GM19099 (cell line): Measurements from ENCODE around the gene TRAF2.

Experiments
- POLR2A ChIP-seq: IDR thresholded peaks from 3 replicates; pipeline ENCODE4 v1.6.1; 2011; ENCODE audit warnings: low read depth; ENCODE audit not compliant: insufficient read length; ENCODE audit errors: extremely low read depth

TRAF2 gene

DNA sequence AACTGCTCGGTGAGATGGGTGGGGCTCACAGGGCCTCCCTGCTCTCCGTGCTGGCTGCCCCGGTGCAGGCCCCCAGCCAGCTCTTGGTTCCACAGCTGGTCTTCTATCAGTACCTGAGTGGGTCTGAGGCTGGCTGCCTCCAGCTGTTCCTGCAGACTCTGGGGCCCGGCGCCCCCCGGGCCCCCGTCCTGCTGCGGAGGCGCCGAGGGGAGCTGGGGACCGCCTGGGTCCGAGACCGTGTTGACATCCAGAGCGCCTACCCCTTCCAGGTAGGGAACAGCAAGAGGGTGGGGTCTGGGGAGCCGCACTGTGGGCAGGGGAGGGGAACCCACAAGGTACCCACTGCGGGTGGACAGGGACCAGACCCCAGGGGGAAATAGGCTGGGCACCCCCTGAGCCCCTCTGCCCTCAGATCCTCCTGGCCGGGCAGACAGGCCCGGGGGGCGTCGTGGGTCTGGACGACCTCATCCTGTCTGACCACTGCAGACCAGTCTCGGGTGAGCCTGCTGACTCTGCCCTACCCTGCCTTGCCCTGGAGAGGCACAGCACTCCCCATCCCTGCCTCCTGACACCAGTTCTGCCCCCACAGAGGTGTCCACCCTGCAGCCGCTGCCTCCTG lies 31.4 kb upstream of the TRAF2 start:
- no peak for TF ChIP-seq POLR2A

DNA sequence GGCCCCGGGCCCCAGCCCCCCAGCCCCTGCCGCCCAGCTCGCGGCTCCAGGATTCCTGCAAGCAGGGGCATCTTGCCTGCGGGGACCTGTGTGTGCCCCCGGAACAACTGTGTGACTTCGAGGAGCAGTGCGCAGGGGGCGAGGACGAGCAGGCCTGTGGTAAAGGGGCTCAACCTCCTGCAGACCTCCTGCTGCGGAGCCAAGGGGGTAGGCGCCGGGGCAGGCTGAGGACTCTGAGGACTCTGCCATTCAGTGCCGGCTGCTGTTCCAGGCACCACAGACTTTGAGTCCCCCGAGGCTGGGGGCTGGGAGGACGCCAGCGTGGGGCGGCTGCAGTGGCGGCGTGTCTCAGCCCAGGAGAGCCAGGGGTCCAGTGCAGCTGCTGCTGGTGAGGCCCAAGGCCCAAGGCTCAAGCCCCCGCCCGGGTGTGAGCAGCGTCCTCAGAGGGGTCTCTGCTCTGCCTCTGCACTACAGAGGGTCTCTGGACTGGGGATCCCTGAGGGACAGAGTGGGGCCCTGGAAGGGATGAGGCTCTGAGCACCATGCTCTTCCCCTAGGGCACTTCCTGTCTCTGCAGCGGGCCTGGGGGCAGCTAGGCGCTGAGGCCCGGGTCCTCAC lies 30.7 kb upstream of the TRAF2 start:
- TF ChIP-seq POLR2A: no peak

DNA sequence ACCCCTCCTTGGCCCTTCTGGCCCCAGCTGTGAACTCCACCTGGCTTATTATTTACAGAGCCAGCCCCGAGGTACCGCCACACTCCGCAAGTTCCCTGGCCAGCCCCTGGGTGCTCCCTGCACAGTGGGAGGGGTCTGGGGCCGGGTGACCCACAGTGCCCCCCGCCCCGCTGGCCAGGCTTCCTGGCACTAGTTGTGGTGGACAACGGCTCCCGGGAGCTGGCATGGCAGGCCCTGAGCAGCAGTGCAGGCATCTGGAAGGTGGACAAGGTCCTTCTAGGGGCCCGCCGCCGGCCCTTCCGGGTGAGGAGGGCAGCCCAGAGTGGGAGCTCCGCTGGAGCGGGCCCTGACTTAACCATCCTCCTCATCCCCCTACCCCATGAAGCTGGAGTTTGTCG lies 30.2 kb upstream of the TRAF2 start:
- TF ChIP-seq POLR2A: no peak

DNA sequence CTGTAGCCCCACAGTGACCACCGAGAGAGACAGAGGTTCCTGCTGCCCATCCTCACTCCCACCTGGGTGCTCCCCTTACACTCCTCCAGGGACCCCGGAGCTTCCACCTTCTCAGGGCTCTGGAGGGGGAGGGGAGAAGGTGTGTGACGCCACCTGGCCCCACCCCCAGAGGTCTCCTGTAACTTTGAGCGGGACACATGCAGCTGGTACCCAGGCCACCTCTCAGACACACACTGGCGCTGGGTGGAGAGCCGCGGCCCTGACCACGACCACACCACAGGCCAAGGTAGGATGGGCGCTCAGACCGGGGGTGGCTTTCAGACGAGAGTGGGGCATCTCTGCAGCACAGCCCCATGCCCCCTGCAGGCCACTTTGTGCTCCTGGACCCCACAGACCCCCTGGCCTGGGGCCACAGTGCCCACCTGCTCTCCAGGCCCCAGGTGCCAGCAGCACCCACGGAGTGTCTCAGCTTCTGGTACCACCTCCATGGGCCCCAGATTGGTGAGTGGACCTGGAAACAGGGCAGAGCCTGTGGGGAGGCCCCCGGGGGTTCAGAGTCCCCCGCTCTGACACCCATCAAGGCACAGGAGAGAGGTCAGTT lies 29.7 kb upstream of the TRAF2 start:
- no peak for TF ChIP-seq POLR2A

DNA sequence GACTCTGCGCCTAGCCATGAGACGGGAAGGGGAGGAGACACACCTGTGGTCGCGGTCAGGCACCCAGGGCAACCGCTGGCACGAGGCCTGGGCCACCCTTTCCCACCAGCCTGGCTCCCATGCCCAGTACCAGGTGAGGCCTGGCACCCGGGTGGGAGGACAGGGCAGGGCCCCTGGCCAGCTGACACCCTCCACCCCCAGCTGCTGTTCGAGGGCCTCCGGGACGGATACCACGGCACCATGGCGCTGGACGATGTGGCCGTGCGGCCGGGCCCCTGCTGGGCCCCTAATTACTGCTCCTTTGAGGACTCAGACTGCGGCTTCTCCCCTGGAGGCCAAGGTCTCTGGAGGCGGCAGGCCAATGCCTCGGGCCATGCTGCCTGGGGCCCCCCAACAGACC lies 29.1 kb upstream of the TRAF2 start:
- TF ChIP-seq POLR2A: no peak

DNA sequence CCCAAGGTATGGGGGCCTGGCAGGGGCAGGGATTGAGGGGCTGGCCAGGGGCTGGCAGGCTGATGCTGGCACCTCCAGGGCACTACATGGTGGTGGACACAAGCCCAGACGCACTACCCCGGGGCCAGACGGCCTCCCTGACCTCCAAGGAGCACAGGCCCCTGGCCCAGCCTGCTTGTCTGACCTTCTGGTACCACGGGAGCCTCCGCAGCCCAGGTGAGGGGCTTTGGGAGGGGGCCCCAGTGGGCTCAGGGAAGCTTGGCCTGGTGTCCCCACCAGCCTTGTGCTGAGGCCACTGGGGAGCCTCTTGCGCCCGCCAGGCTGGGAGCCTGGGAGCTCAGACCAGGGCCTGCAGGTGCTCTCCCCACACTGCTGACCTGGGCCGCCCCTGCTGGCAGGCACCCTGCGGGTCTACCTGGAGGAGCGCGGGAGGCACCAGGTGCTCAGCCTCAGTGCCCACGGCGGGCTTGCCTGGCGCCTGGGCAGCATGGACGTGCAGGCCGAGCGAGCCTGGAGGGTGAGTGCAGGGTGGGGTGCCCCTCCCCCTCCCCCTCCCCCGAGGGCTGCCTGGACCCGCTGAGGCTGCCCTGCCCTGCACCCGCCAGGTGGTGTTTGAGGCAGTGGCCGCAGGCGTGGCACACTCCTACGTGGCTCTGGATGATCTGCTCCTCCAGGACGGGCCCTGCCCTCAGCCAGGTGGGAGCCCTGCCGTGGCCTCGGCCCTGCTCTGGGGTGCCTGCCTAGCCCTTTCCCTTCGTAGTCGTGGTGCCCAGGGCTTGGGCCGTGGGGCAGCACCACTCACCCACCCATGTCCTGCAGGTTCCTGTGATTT lies 28.5 kb upstream of the TRAF2 start:
- TF ChIP-seq POLR2A: no peak

DNA sequence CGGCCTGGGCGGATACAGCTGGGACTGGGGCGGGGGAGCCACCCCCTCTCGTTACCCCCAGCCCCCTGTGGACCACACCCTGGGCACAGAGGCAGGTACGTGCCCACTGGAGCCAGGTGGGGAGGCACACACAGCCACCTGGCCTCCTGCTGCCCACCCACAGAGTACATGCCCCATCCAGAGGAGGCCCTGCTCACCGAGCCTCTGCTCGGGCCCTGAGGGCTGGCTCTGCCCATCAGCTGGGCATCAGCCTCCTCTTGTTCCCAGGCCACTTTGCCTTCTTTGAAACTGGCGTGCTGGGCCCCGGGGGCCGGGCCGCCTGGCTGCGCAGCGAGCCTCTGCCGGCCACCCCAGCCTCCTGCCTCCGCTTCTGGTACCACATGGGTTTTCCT lies 27.9 kb upstream of the TRAF2 start:
- no peak for TF ChIP-seq POLR2A

DNA sequence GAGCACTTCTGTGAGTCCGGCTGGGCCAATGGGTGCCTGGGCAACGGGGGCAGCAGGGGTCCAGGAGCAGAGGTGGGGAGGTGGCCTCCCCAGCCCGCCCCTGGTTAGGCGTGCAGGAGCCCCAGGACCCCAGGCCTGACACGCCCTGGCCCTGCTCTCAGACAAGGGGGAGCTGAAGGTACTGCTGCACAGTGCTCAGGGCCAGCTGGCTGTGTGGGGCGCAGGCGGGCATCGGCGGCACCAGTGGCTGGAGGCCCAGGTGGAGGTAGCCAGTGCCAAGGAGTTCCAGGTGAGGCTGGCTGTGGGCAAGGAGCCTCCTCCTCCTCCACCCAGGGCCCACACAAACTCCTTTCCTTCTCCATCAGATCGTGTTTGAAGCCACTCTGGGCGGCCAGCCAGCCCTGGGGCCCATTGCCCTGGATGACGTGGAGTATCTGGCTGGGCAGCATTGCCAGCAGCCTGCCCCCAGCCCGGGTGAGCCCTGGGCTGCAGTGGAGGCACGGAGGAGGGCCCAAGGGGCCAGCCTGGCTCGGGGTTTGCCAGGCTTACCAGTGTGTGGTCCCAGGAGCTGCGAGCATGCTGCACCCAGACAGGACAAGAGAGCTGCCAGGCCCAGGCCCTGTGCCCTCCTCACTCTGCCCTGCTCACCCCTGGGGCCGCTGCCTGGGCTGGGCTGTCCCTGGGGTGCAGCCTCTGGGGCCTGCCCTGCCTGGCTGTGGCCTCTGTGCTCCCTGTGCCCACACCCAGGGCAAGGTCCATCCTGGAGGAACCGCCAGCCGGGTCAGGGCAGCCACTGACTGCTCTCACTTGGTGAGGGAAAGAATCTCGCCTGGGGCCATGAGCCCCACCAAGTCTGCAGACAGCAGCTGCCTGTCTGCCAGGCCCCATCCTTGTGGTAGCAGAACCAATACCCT lies 27.2 kb upstream of the TRAF2 start:
- TF ChIP-seq POLR2A: no peak

DNA sequence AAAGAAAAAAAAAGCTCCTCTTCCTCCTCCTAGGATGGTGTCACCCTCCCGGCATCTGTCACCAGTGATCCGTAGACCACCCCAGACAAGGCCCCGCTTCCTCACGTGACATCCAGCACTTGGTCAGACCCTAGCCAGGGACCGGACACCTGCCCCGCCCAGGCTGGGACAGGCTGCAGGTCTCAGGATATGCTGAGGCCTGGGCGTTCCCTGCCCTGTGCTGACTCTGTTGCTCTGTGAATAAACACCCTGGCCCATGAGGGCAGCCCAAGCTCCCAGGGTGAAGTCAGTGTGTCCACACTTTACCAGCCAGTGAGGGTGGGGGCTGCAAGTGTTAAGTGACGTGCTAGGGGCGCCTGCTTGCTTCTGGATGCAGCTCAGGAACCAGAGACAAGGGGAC lies 25.8 kb upstream of the TRAF2 start:
- no peak for TF ChIP-seq POLR2A

DNA sequence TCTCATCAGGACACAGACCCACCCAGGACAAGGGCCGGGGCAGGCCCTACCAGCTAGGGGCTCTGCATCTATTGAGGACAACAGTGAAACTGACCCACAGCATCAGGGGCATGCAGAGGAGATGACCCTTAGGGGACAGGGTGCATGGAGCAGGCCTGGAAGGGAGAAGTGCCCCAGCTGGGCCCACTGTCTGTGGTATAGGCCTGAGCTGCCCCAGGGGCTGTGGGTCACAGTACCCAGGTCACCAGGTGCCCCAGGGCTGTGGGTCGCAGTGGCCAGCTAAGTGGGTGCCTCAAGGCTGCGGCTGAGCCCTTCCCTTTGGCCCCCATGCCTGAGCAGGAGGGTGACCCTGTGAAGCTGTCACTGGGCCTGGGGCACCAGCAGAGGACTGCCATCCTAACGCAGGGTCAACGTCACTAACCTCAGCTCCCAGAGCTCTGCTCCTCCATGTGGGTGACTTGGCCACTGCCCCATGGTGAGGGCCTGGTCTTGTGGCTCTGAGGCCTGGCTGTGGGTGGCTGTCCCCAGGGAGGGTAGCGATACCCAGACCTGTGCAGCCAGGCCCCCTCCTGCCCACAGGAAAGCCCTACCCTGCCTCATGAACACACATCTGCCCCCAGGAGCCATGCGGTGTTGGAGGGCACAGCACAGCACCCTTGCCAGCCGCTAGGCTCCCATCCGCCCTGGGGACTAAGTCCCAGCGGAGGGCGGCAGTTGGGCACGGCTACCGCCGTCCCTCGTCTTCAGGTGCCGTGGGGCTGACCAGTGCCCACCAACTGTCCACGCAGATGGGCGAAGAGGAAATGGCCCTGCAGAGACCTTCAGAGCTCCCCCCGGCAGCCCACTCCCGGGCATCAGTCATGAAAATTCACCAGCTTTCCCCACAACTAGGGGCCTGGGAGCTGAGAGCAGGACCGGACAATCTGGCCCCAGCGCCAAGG lies 25.1 kb upstream of the TRAF2 start:
- TF ChIP-seq POLR2A: no peak

DNA sequence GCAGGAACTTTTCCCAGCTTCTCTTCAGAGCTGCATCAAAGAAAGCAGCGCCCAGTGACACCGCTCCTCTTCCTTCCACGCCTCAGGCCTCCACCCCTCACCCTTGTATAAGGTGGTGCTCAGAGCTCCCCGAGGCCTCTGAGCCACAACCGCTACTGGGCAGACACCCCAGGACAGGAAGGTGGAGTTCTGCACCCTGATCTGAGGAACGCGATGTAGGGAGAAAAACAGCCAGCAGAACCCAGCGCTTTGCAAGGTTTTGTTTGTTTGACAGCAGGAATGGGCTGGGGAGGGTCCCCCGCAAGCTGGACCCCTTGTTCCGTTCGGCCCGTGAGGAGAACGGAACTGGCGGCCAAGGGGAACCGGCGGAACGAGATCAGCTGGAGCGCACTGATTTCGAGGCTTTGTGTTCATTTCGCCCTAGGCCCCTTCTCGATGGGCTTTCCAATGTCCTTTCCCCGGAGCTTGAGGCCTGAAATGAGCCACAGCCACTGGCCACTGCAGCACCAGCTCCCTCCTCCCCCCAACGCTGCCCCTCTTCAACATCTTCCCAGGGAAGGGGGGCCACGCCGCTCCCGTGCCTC lies 24.4 kb upstream of the TRAF2 start:
- no peak for TF ChIP-seq POLR2A

DNA sequence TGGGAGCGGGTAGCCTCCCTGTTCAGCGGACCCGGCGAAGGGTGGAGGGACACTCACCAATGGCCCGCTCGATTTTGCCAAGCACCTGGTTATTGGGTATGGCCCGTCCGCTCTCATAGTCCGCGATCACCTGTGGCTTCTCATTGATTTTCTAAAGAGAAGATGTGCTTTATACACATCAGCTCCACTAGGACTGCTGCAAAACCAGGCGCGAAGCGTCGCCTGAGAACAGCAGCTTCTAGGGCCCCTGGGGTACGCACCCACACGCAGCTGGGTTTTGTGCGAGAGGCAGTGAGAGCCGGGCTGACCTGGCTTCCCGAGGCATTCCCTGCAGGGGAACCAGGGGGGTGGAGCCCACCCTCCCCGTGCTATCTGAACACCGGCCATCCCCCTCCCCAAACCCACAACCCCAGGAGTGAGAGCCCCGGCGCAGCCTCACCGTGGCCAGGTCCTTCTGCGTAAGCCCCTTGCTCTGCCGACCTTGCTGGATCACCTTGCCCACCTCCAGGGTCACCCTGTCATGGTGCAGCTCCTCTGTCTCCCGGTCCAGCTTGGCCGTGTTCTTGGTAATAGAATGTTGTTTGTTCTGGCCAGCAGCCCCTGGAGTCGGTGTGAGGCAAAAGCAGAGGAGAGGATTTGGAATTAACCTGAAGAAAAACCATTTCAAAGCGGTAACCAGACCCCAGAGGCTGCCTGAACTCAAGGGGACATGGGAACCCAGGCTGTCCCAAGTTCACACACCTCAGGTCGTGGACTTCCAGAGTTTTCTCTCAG lies 23.3 kb upstream of the TRAF2 start:
- TF ChIP-seq POLR2A: no peak
